ENCODE measurements around the gene EBPL.

Gene EBPL

GRCh38 chr13:49630580-49630979, 60.7 kb downstream of the EBPL start:
- ATAC-seq: no peak
- TF ChIP-seq PATZ1 (CRISPR knock-in tag; IDR thresholded peaks at IDR 0.05; ENCODE audit: borderline replicate concordance): no peak
- TF ChIP-seq SNAI2 (CRISPR knock-in tag; IDR thresholded peaks at IDR 0.05): no peak
- no peak for TF ChIP-seq ESRRG (CRISPR knock-in tag; IDR thresholded peaks at IDR 0.05)
- TF ChIP-seq ARNTL (CRISPR knock-in tag; IDR thresholded peaks at IDR 0.05; ENCODE audit: borderline replicate concordance, low read depth): no peak
- no peak for TF ChIP-seq BACH2 (CRISPR knock-in tag; IDR thresholded peaks at IDR 0.05; ENCODE audit: borderline replicate concordance)
- TF ChIP-seq TCF4 (CRISPR knock-in tag; IDR thresholded peaks at IDR 0.05; ENCODE audit: borderline replicate concordance): no peak
- TF ChIP-seq CSRNP3 (CRISPR knock-in tag; IDR thresholded peaks at IDR 0.05): no peak
- no peak for TF ChIP-seq ZC3H10 (CRISPR knock-in tag; IDR thresholded peaks at IDR 0.05)
- TF ChIP-seq POU6F1 (CRISPR knock-in tag; IDR thresholded peaks at IDR 0.05; ENCODE audit: borderline replicate concordance, low read depth): no peak
- TF ChIP-seq OSR1 (CRISPR knock-in tag; IDR thresholded peaks at IDR 0.05): no peak
- TF ChIP-seq ZNF70 (CRISPR knock-in tag; IDR thresholded peaks at IDR 0.05): no peak
- no peak for TF ChIP-seq TSHZ2 (CRISPR knock-in tag; IDR thresholded peaks at IDR 0.05)
- TF ChIP-seq ZFP30 (CRISPR knock-in tag; IDR thresholded peaks at IDR 0.05): no peak
- no peak for TF ChIP-seq RARB (CRISPR knock-in tag; IDR thresholded peaks at IDR 0.05)
- no peak for TF ChIP-seq CSDC2 (CRISPR knock-in tag; IDR thresholded peaks at IDR 0.05)
- TF ChIP-seq ZNF8 (CRISPR knock-in tag; IDR thresholded peaks at IDR 0.05): no peak

GRCh38 chr13:49629947-49630346, 61.3 kb downstream of the EBPL start:
- TF ChIP-seq PPARA (CRISPR knock-in tag; IDR thresholded peaks at IDR 0.05; ENCODE audit: borderline replicate concordance) (no peak), BACH2 (CRISPR knock-in tag; IDR thresholded peaks at IDR 0.05; ENCODE audit: borderline replicate concordance) (no peak), CSRNP3 (CRISPR knock-in tag; IDR thresholded peaks at IDR 0.05) (no peak), CREB5 (CRISPR knock-in tag; IDR thresholded peaks at IDR 0.05; ENCODE audit: low read depth) (no peak), ARNTL (CRISPR knock-in tag; IDR thresholded peaks at IDR 0.05; ENCODE audit: borderline replicate concordance, low read depth) (no peak), TOX (CRISPR knock-in tag; IDR thresholded peaks at IDR 0.05; ENCODE audit: borderline replicate concordance) (no peak), SNAI2 (CRISPR knock-in tag; IDR thresholded peaks at IDR 0.05) (no peak), ZFP3 (CRISPR knock-in tag; IDR thresholded peaks at IDR 0.05) (no peak), TSHZ2 (CRISPR knock-in tag; IDR thresholded peaks at IDR 0.05) (no peak), RARB (CRISPR knock-in tag; IDR thresholded peaks at IDR 0.05) (no peak), ZFP30 (CRISPR knock-in tag; IDR thresholded peaks at IDR 0.05) (no peak), ZC3H10 (CRISPR knock-in tag; IDR thresholded peaks at IDR 0.05) (no peak), CSDC2 (CRISPR knock-in tag; IDR thresholded peaks at IDR 0.05) (no peak), ZNF70 (CRISPR knock-in tag; IDR thresholded peaks at IDR 0.05) (no peak), ESRRG (CRISPR knock-in tag; IDR thresholded peaks at IDR 0.05) (no peak), ISL1 (CRISPR knock-in tag; IDR thresholded peaks at IDR 0.05) (no peak), ZNF8 (CRISPR knock-in tag; IDR thresholded peaks at IDR 0.05) (no peak), PATZ1 (CRISPR knock-in tag; IDR thresholded peaks at IDR 0.05; ENCODE audit: borderline replicate concordance) (no peak), OSR1 (CRISPR knock-in tag; IDR thresholded peaks at IDR 0.05) (no peak)
- ATAC-seq: peak; percentile 40

Measured in SK-N-SH treated with all-trans-retinoic acid at 6 μM for 48 hours (cell line).